ENCODE measurements around the gene FOLR1.

The FOLR1 gene

DNA sequence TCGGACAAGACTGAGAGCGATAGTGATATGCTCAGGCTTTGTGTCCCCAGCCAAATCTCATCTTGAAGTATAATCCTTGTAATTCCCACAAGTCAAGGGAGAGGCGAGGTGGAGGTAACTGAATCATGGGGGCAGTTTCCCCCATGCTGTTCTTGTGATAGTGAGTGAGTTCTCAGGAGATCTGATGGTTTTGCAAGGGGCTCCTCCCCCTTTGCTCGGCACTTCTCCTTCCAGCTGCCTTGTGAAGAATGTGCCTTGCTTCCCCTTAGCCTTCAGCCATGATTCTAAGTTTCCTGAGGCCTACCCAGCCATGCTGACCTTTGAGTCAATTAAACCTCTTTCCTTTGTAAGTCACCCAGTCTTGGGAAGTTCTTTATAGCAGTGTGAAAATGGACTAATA is 17.2 kb downstream of the FOLR1 start:
- no peak overlapping the region for H3K4me3 ChIP-seq (replicated peaks; ENCODE audit: low read depth, low read length)
- TF ChIP-seq, protein P1, sequence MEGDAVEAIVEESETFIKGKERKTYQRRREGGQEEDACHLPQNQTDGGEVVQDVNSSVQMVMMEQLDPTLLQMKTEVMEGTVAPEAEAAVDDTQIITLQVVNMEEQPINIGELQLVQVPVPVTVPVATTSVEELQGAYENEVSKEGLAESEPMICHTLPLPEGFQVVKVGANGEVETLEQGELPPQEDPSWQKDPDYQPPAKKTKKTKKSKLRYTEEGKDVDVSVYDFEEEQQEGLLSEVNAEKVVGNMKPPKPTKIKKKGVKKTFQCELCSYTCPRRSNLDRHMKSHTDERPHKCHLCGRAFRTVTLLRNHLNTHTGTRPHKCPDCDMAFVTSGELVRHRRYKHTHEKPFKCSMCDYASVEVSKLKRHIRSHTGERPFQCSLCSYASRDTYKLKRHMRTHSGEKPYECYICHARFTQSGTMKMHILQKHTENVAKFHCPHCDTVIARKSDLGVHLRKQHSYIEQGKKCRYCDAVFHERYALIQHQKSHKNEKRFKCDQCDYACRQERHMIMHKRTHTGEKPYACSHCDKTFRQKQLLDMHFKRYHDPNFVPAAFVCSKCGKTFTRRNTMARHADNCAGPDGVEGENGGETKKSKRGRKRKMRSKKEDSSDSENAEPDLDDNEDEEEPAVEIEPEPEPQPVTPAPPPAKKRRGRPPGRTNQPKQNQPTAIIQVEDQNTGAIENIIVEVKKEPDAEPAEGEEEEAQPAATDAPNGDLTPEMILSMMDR (IDR thresholded peaks at IDR 0.05; ENCODE audit: low read length, missing control alignments), result no peak
- no peak for DNase-seq (ENCODE audit: low read depth)

- no peak within 1 kb of the TSS for H3K4me3 ChIP-seq (replicated peaks; ENCODE audit: low read depth, low read length)
- TF ChIP-seq, protein P1 (IDR thresholded peaks at IDR 0.05; ENCODE audit: low read length, missing control alignments), result no peak
- no peak for DNase-seq (ENCODE audit: low read depth)
Measured at GRCh38 chr11:72216638-72217037, 24.7 kb downstream of the FOLR1 start, which contains the start of gene FOLR2. Gene FOLR2 (plus strand): TSS chr11:72216794. CDS start chr11:72218585, 1,791 bp downstream.

DNA sequence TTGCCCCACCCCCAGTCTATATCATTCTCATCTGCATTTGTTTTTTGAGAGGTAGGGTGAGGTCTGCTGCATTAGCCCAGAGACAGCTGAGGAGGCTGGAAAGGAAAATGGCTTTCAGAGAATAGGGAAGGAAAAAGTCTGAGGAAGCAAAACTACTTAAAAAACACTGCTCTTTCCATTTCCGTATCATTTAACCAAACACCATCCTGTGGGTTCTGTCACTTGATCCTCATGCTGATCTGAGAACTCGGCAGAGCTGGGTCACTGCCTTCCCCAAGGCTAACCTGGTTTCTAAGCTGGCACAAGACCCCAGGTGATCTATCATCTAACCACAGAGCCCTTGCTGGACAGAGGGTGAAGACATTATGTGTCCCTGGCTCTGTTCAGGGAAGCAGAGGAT is 25.9 kb downstream of the FOLR1 start:
- no peak for DNase-seq (ENCODE audit: low read depth)
- H3K4me3 ChIP-seq (replicated peaks; ENCODE audit: low read depth, low read length), result no peak overlapping the region
- TF ChIP-seq, protein P1 (IDR thresholded peaks at IDR 0.05; ENCODE audit: low read length, missing control alignments), result no peak

DNA sequence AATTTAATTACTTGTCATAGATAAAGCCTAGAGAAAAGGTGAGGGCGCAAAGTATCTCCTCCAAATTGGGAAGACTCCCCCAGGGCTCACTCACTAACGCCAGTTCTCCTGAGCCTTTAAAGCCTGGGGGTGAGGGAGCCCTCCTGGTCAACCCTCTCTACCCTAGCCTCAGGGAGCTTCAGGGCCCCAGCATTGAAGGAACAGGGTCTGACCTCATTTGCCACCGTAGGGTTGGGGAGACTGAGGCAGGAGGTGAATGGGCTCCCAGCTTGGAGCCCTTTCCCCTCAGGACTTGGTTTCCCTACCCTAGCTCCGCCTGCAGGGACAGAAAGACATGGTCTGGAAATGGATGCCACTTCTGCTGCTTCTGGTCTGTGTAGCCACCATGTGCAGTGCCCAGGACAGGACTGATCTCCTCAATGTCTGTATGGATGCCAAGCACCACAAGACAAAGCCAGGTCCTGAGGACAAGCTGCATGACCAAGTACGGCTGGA is 26.4 kb downstream of the FOLR1 start:
- DNase-seq (ENCODE audit: low read depth), result no peak
- TF ChIP-seq, protein P1 (IDR thresholded peaks at IDR 0.05; ENCODE audit: low read length, missing control alignments), result no peak
- H3K4me3 ChIP-seq (replicated peaks; ENCODE audit: low read depth, low read length), result no peak overlapping the region

DNA sequence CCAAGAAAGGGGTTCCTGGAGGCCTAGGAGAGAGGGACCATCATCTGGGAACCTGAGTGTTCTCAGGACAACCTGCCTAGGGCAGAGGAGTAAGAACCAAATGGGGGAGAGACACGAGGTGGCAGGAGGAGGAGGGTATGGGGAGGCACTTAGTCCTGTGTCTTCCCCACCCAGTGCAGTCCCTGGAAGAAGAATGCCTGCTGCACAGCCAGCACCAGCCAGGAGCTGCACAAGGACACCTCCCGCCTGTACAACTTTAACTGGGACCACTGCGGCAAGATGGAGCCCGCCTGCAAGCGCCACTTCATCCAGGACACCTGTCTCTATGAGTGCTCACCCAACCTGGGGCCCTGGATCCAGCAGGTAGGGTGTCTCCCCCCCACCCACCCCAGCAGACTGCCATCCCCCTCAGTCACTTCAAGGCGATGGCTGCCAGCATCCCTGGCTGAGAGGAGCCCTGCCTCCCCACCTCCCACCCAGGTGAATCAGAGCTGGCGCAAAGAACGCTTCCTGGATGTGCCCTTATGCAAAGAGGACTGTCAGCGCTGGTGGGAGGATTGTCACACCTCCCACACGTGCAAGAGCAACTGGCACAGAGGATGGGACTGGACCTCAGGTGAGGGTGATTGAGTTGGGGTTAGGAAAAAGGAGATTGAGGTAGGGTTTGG is 28.9 kb downstream of the FOLR1 start:
- DNase-seq (ENCODE audit: low read depth), result no peak
- H3K4me3 ChIP-seq (replicated peaks; ENCODE audit: low read depth, low read length), result no peak overlapping the region

GRCh38 chr11:72221386-72222075 is 29.6 kb downstream of the FOLR1 start:
- DNase-seq (ENCODE audit: low read depth), result no peak
- TF ChIP-seq, protein P1 (IDR thresholded peaks at IDR 0.05; ENCODE audit: low read length, missing control alignments), result no peak
- no peak overlapping the region for H3K4me3 ChIP-seq (replicated peaks; ENCODE audit: low read depth, low read length)

More for the DNA sequence above, 28.9 kb downstream of the FOLR1 start:
- TF ChIP-seq, protein P1 (IDR thresholded peaks at IDR 0.05; ENCODE audit: low read length, missing control alignments), result no peak
